PC-9 (cell line): ENCODE data around the gene CHPF2.

Experiments used
- EZH2 ChIP-seq: fragments of 200-600 bp; sonication (generic); IDR thresholded peaks from 2 replicates; pipeline ENCODE4 v1.8.0; 2017; ENCODE audit warnings: antibody characterized with exemption, low read depth
- TF ChIP-seq, protein P1 (sequence below): fragments of 200-600 bp; sonication (generic); conservative IDR thresholded peaks from 2 replicates; pipeline ENCODE4 v1.6.1; 2017; ENCODE audit warnings: mixed run types, antibody characterized with exemption, mild to moderate bottlenecking, moderate library complexity

DNA sequence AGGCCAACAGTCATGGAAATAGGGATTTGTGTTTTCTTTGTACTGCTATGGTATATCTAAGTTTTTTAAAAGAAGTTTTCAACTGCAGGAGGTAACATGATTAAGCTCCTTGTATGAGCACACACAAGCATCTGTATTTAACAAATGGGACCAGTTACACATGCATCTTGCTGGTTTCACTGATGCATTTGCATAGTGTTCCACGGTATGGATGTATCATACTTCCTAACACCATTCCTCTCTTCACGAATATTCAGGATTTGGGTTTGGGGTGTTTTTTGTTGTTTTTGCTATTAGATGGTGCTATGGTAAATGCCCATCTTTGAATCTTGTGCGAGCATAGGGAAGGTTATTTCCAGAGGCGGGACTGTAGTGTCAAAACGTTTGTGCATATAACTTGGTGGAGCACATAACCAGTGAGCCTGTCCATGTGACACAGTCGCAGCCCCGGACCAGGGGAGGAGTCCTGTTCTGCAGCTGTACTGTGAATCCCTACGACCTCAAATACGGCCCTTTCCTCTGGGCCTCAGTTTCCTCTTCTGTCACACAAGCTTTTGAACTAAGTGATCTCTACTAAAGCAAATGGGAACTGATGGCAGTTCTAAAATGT lies 23.9 kb upstream of the CHPF2 start:
- no peak for TF ChIP-seq EZH2
- TF ChIP-seq, protein P1, sequence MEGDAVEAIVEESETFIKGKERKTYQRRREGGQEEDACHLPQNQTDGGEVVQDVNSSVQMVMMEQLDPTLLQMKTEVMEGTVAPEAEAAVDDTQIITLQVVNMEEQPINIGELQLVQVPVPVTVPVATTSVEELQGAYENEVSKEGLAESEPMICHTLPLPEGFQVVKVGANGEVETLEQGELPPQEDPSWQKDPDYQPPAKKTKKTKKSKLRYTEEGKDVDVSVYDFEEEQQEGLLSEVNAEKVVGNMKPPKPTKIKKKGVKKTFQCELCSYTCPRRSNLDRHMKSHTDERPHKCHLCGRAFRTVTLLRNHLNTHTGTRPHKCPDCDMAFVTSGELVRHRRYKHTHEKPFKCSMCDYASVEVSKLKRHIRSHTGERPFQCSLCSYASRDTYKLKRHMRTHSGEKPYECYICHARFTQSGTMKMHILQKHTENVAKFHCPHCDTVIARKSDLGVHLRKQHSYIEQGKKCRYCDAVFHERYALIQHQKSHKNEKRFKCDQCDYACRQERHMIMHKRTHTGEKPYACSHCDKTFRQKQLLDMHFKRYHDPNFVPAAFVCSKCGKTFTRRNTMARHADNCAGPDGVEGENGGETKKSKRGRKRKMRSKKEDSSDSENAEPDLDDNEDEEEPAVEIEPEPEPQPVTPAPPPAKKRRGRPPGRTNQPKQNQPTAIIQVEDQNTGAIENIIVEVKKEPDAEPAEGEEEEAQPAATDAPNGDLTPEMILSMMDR, result no peak
